Measurements from ENCODE around the gene UCP2.

Gene UCP2, protein sequence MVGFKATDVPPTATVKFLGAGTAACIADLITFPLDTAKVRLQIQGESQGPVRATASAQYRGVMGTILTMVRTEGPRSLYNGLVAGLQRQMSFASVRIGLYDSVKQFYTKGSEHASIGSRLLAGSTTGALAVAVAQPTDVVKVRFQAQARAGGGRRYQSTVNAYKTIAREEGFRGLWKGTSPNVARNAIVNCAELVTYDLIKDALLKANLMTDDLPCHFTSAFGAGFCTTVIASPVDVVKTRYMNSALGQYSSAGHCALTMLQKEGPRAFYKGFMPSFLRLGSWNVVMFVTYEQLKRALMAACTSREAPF

DNA sequence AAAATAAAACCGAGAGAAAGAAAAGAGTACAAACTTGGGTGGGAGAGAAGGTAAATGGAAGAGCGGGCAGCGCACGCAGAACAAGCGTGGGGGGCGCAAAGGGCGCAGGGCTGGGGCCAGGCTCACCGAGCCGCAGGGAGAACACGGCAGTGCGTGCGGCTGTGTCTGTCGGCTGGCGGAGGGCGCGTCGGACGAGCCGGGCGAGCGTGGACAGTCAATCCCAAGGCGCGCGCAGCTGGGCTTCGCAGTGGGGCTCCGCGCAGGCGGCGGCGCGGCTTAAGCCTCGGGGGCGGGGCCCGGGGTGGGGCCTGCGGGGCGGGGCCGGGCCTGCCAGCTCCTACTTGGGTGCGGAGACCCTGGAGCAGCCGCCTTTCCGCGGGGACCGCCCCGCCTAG, at the start of gene UCP2:
UCP2 (minus strand) TSS at position 249 of the 395 bp plus-strand sequence. CDS start 4,465 bp downstream, outside the sequence.
- DNase-seq, result peak; percentile 87

DNA sequence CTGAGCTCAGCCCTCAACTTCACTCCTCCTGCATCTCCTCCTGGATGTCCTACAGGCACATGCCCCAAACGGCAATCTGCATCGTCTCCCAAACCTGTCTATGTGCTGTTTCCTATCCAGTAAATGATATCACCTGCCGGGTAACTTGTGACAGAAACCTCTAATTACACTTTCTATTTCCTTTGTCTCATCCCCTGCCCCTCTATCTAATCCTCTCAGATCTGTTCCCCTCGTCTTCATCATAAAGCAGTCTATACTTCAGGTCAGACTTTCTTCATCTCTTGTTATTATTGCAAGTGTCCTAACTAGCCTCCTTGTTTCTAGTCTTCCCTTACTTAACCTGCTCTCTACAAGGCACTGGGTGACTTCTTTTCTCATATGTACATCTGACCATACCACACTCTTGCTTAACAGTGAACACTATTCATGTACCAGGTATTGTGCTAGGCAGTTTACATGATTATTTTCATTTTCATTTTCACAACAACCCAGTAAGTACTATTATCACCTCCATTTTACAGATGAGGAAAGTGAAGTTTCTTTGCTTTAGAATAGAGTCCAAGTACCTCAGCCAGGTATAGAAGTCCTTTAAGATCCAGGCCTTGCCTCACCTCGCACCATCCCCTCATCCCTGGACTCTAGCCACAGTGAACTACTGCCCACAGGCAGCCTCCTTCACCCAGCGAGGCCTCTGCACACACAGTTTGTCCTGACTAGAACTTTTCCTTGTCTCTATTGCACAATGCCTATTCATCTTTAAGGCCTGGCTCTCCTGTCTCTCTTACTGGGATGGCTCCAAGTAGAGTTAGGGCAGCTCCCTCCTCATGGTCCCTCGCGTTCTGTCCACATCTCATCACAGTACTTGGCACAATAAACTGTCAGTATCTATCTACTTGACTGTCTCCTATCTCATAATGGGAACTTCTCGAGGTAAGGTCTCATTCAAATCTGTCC, 48.4 kb upstream of the UCP2 start:
- DNase-seq, result no peak

DNA sequence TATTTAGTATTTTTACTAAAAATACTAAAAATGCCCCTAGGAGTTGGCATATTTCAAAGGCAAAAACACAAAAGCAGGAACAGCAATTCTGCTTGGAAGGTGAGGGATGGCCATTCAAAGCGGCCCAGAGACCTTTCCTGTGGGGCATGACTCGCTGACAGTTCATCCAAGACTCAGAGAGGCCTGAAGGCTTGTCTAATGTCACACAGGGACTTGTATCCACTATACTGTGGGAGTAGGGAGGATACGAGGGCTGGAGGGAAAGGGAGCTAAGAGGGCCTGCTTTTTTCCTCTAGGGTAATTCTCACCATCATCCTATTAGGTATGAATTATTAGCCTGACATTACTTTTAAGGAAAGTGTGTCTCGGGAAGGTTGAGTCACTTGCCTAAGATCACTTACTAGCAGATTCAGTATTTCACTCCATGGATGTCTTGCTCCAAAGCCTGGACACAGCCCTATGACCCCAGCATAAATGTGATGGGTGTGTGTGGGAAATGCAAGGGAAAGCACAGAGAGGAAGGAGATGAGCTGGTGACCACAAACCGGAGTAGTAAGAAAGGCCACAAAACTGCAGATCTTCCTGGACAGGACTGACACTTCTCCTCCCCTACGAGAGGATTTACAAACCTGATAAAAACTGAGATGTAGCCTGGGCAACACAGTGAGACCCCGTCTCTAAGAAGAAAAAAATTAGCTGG, 43.0 kb upstream of the UCP2 start:
- no peak for DNase-seq

DNA sequence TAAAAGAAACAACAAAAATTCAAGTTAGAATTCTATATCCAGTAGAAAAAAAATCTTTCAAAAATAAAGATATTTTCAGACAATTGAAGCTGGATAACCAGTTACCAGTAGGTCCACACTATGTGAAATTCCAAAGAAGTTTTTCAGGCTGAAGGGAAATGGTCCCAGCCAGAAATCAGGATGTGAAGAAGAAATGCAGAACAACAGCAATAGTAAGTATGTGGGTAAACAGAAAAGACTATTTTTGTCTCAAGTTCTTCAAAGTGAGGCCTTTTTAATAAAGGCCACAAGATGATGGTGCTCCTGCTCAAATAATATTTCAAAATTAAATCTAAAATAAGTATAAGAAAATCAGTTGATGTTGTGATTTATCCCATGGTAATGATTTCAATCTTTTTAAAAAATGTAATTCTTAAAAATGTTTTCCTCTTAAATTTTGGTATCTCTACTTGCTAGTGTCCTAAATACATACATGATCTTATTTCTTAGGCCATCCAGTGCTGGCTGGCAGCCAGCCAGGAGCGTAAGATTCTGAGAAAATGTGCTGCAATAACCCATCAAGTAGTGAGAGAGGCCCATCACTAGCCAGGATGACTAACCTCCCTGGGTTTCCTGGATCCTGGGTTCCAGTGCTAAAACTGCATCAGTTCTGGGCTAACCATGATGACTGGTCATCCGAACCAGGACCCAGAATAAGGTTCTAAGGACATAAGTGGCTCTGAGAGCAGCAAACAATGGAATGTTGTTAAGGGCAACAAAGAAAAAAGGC, 41.8 kb upstream of the UCP2 start:
- no peak for DNase-seq

DNA sequence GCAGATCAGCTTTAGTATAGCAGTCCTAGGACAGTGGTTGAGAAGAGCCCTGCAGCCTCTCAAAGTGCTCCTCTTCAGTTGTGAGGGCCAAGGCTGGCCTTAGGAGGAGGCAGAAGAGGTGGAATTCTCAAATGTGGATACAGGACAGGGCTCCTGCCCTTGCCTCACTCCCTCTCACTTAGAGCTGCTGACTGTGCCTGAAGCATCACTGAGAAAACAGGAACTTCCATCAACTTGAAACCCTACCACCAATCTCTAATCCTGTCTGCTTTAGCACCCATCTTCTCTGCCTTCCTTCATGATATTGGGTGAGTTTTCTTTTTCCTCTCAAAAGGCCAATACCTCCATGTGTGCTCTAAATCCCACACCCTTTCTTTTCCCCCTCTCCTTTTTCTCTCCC, 40.6 kb upstream of the UCP2 start:
- no peak for DNase-seq

DNA sequence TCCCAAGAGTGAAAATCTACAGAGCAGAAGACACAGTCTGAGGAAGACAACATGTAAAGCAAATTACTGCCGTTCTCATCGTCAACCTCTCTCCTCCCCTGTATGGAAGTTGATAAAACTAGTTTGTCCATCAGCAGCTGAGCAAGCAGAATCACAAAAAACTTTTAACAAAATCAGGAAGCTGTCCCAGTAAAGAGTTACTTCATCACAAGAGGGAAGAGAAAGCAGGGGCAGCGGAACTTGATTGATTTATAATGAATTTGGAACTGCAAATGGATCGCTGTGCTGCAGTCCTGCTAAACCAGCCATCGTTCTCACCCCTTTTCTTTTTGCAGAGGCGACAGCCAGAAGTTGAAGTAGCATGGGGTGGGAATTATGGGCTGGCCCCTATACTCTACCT, 39.9 kb upstream of the UCP2 start:
- DNase-seq, result no peak

DNA sequence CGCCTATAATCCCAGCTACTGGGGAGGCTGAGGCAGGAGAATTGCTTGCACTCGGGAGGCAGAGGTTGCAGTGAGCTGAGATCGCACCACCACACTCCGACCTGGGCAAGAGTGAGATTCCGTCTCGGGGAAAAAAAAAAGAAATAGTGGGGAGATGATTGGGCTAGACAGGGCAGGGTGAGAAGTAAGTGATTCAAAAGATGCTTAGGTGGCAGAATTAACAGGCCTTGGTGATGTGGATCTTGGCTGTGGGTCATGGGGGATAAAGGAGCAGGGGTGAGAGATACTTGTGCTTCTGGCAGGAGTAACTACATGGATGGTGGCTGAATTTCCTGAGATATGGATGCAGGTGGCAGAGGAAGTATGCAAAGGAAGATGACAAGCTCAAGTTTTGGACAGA, 39.4 kb upstream of the UCP2 start:
- no peak for DNase-seq

DNA sequence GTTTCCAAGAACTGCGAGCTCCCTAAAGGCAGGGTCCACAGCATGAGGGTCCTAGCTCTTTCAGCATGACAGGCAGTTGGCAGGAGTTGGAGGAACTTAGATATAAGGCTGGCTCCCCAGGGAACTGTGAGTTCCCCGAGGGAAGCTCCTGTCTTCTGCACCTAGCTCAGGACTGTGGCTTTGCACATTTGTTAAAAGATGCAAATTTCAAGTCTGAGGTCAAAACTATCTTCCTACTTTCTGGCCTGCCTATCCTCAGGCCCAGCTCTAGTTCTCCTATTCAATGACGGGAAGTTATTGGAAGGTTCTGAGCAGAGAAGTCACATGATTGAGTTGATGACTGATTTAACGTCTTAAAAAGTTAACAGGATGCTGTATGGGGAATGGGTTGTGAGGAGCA, 37.9 kb upstream of the UCP2 start:
- DNase-seq, result no peak

DNA sequence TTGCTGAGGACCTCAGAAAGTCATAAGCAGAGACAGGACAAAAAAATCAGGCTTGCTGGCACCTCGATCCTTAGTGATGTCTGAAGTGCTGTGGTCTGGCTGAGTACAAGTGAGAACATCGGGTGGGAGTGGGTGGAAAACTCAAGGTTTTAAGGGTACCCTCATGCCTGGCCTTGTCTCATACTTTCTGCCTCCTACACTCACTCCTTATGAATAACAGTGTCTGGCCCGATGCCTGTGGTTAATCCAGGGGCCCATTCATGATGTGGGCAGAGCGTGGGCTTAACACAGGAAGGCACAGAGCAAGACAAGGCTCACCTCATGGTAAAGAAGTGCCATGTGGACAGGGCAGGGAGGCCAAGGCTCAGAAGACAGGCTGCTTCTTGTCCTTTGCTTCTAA, 37.2 kb upstream of the UCP2 start:
- DNase-seq, result no peak

DNA sequence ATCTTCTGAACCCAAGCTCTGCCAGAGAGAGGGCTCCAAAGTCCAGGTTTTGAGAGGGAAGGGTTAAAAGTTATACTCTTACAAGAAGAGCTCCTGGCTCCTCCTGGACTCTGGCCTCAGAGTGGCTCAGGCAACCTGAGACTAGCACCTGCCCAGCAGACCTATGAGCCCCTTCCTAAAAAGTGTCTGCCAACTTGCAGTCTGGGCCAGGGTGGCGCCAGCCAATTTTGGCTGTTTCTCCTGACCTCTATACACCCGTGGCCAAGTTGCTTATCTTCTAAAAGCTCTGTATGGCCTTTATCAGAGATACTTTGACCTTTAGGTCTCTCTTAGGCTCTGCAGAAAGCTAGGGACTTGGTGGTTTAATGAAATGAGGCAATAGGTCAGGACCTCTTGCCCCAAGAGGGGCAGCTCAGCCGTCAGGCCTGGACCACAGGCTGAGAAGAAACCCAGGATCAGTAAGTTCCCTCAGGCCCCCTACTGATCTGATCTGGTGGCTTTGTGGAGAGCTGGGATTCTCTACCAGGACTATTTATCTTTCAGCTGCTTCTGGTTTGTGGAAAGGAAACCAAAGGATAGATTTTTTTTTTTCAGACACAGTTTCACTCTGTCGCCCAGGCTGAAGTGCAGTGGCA, 36.6 kb upstream of the UCP2 start:
- peak; percentile 25 for DNase-seq

DNA sequence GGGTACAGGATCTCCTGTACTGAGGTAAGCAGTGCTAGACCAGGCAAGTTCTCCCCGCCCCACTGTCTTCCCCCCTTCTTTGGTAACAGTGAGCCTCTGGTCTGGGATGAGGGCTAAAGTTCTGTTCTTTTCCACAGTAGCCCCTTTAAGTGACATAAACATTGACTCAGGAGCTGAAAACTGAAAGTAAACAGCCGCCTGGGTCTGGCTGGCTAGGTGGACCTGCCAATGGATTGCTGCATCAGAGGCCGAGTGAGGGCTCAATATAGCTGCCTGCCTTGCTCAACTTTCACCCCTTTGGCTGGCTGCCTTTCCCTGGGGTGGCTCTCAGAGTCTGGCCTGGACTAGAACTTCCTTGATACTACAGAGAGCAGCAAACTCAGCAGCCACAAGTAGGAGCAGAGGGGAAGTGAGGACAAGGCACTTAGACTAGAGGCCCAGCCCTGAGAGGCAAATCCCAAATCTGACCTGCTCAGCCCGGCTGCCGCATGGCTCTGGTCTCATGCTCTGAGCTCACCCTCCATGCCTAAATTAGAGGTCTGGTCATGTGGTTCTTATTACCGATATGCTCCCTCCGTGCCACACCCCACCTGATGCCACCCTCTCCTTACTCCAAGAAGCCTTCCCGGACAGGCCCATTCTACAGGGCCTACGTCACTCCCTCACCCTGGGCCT, 35.8 kb upstream of the UCP2 start:
- no peak for DNase-seq

DNA sequence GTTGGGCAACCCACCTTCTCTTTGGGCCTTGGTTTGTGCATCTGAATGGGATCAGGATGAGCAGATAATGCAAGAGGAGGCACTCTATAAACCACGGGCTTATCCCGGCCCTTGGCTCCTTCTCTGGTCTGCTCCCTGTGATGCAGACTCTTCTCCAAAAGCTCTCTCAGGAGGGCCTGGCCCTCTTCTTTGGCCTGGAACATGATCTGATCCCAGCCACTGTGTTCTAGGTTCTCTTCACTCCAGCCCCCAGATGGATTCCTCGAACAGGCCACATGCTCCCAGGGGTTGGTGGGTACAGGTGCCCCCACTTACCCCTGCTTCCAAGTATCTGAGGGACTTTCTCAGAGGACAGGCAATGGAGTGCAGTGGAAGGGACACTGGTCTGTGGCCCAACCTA, 35.0 kb upstream of the UCP2 start:
- DNase-seq, result no peak

DNA sequence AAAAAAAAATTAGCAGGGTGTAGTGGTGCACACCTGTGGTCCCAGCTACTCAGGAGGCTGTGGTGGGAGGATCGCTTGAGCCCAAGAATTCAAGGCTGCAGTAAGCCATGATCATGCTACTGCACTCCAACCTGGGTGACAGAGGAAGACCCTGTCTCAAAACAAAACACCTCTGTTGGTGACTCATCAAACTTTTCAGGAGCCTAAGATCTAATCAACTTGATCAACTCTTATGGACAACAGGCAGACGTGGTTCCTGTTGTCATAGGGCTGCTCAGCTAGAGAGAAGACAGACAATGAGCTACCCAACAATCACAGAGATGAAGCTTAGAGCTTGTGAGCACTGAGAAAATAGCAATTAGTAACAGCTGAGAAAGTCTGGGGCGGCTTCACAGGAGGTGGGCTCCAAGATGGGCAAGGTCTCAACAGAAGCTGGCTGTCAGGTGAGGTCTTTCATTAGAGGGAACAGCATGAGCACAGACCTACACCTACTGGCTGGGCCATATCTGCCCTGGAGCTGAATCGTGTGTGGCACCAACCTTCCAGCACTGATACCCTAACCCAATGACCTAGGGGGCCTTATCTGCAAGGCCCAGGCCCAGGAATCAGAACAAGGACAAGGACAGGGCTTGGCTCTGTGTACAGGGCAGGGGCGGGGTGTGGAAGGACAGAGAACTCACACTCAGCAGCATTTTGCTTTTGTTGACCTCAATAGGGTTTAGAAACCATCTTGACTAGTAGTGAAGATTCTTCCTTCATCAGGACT, 33.5 kb upstream of the UCP2 start:
- DNase-seq, result no peak

DNA sequence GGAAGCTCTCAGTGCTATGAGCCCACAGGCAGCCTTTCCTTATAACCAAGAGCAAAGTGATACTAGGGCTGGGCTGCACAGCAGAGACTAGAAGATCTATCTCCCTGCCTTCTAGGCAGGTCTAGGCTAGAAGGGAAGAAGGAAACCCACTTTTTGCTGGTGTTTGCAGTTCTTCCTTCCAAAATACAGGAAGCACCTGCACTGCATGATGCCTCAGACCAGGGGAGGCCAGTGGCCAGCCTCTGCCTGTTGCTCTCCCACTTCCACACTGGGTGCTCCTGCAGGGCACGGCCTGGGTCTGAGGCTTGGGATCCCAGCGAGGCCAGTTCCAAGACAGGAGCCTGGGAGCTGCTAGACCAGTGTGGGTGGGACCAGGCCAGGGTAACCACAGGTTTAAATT, 32.2 kb upstream of the UCP2 start:
- no peak for DNase-seq

DNA sequence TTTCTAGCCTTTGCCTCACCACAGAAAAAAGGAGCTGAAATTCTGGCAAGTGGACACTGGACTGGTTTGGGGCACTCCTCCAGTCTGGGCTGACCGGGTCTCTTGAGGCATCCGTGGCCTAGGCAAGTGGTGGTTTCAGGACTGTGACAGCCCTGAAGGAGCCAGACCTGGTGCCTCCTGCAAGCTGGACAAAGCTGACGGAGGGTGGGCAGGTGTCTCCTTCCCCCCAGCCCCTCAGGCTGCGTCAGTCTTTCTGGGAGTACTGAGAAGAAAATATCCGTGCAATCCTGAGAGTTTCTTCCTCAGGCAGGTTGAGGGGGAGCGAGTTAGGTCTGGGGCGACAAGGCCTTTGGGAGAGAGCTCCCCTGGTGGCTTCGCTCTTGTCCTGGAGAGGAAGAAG, 30.5 kb upstream of the UCP2 start:
- DNase-seq, result no peak

DNA sequence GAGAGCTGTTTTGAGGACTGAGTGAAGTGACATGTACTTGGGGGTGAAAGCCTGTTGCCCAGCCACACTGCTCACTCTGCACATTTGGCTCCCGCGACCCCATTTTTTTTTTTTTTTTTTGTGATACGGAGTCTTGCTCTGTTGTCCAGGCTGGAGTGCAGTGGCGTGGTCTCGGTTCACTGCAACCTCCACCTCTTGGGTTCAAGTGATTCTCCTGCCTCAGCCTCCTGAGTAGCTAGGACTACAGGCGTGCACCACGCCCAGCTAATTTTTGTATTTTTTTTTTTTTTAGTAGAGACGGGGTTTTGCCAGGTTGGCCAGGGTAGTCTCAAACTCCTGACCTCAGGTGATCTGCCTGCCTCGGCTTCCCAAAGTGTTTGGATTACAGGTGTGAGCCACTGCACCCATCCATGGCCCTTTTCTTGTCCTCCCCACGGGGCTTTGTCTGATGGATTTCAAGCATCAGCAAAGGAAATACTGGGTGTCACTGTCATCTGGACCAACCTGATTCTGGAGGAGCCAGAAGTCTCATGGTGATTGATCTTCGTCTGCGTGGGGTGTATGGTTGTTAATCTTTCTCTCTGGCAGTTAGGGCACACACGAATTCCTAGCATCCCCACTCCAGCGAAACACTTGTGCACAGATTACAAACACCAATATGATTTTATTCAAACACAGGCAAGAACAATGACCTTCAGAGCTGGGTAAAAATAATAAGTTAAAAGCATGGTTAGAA, 29.6 kb upstream of the UCP2 start:
- no peak for DNase-seq

DNA sequence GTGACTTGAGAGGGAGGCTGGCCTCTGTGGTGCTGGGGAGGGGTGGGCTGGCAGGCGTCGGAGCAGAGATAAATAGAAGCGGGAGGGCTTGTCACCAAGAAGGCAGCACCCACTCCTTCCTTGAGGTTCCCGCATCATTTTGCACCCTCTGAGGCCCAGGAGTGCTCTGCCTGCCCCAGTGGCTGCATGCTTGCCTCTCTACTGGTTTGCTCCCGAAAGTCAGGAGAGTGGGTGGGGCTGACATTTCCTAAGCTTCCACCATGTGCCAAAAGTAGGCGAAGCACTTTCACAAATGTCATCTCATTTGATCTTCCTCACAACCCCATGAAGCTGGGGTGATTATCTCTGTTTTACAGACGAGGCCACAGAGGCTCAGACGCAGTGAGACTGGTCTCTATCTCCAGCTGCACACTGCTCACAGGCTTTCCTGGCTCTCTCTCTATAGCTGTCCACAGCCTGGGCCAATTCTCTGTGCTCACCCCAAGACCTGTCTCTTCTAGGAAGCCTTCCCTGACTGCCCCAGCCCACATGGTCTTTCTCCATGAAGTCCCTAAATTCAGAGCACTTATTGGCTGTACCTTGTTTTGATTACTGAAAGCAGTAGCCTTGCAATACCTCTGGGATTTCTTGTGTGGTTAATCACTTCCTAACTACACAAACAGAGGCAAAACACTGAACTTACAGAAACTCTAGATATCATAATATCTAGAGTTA, 28.9 kb upstream of the UCP2 start:
- no peak for DNase-seq

DNA sequence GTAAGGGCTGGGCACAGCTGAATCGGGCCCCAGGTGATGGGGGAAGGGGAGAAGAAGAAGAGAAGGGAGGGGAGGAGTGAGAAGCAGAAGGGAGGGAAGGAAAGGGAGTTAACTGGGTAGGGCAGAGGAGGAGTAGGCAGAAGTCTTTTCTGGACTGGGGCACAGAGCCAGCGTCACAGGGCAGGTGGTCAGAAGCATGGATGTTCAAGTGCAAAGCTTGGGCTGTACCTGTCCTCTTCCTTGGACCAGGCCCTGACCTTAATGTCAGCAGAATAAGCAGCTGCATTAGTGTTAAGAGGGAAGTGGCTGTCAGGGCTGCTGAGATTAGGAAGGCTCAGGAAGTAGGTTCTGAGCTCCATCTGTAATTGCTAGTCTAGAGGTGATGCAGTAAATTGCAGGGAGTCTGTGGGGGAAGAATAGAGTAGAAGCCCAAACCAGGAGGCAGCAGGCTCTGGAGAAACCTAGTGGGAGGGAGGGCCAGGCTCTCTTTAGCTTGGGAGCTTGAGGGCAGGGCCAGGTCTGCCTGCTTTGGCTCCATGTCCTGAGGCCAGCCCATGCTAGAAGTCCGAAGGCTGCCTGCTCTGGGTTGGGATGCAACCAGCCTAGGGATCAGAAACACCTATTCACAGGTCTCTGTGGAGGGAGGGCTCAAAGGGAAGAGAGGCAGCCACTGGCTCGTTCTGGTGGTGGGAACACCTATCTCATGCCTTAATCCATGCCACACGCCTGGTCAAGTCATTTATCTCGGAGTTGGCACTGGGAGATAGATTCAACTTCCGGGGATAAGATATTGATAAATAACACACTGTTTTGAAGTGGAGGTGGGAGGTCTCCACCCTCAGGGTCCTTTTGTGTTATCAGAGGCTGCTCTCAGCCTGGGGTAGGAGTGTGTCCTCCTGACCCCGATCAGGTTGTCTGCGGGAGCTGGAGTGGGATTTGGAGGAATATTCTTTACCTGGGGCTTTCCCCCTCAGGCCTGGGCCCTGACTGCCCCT, 28.0 kb upstream of the UCP2 start:
- no peak for DNase-seq
